HepG2 (cell line): Measurements from ENCODE around the gene TRMT112. TPM values are rescaled to one million over a fixed set of nuclear protein-coding genes. Genes with fewer than 3 reads are reported as not detected.

ENCODE experiments used
- CENPX ChIP-seq: sonication (generic); formaldehyde crosslinking; IDR thresholded peaks from 2 replicates; pipeline ENCODE4 v1.9.0; 2021; ENCODE audit warnings: mild to moderate bottlenecking, missing genetic modification reagents, moderate library complexity
- ETV5 ChIP-seq: IDR thresholded peaks from 2 replicates; pipeline ENCODE4 v1.6.1; 2018; ENCODE audit warnings: missing biosample characterization, missing genetic modification reagents, inconsistent platforms, borderline replicate concordance
- FOSL1 ChIP-seq: sonication (generic); formaldehyde crosslinking; IDR thresholded peaks from 2 replicates; pipeline ENCODE4 v1.9.0; 2021; ENCODE audit warnings: missing genetic modification reagents, borderline replicate concordance
- FOXA3 ChIP-seq: IDR thresholded peaks from 2 replicates; pipeline ENCODE4 v1.6.1; 2016; ENCODE audit warnings: missing genetic modification reagents, missing compliant biosample characterization
- KLF11 ChIP-seq: IDR thresholded peaks from 2 replicates; pipeline ENCODE4 v1.6.1; 2016; ENCODE audit warnings: missing compliant biosample characterization
- KLF12 ChIP-seq: sonication (generic); formaldehyde crosslinking; IDR thresholded peaks from 2 replicates; pipeline ENCODE4 v1.4.0; 2020; ENCODE audit warnings: missing genetic modification reagents, borderline replicate concordance
- KLF16 ChIP-seq, 2 experiments: sonication (generic) in 1 of 2; formaldehyde crosslinking in 1 of 2; IDR thresholded peaks; 2 replicates each; pipeline versions ENCODE4 v1.6.1 to v1.8.0; 2016 to 2023; ENCODE audit warnings: missing genetic modification reagents in 2 of 2, missing compliant biosample characterization in 1 of 2
- RAD21 ChIP-seq: fragments of 450-650 bp; formaldehyde crosslinking; IDR thresholded peaks from 2 replicates; pipeline ENCODE4 v1.5.0; 2020; ENCODE audit warnings: mild to moderate bottlenecking
- RAD51 ChIP-seq: fragments of 450-650 bp; IDR thresholded peaks from 2 replicates; pipeline ENCODE4 v1.6.1; 2016; ENCODE audit warnings: borderline replicate concordance
- SOX6 ChIP-seq, 2 experiments: fragments of 450-650 bp in 1 of 2; sonication (generic) in 1 of 2; formaldehyde crosslinking in 1 of 2; IDR thresholded peaks; 2 replicates each; pipeline versions ENCODE4 v1.4.0 to v1.6.1; 2017 to 2020; ENCODE audit warnings: antibody characterized with exemption in 1 of 2, mild to moderate bottlenecking in 1 of 2, missing genetic modification reagents in 1 of 2
- SPEN ChIP-seq: sonication (generic); formaldehyde crosslinking; IDR thresholded peaks from 2 replicates; pipeline ENCODE4 v1.5.1; 2020; ENCODE audit warnings: low read depth, mild to moderate bottlenecking, missing genetic modification reagents
- SYNCRIP ChIP-seq: fragments of 200-400 bp; formaldehyde crosslinking; IDR thresholded peaks from 2 replicates; pipeline ENCODE4 v1.6.1; 2018; ENCODE audit warnings: mild to moderate bottlenecking, low read depth, low read length; ENCODE audit not compliant: insufficient read depth
- ZBTB7A ChIP-seq: sonication (generic); formaldehyde crosslinking; IDR thresholded peaks from 2 replicates; pipeline ENCODE4 v1.8.0; 2022; ENCODE audit warnings: mild to moderate bottlenecking, missing genetic modification reagents
- ZNF430 ChIP-seq: sonication (generic); formaldehyde crosslinking; IDR thresholded peaks from 2 replicates; pipeline ENCODE4 v1.9.0; 2021; ENCODE audit warnings: mild to moderate bottlenecking, missing genetic modification reagents
- ZNF44 ChIP-seq: sonication (generic); formaldehyde crosslinking; IDR thresholded peaks from 2 replicates; pipeline ENCODE4 v1.5.1; 2020; ENCODE audit warnings: mild to moderate bottlenecking, missing genetic modification reagents
- ZNF563 ChIP-seq: sonication (generic); formaldehyde crosslinking; IDR thresholded peaks from 2 replicates; pipeline ENCODE4 v1.8.0; 2022; ENCODE audit warnings: mild to moderate bottlenecking, moderate library complexity, missing genetic modification reagents
- polyA plus RNA-seq, 8 experiments: library from polyadenylated mRNA; depleted of rRNA in 3 of 8; stranded (reverse) in 7 of 8; unstranded in 1 of 8; fragments of >200 nt; fragmentation: Illumina TruSeq in 4 of 8; extraction: Trizol in 4 of 8; gene quantifications; 2 replicates each; pipeline versions ENCODE4 v1.2.1 to v1.2.3, GENCODE V29; 2011 to 2016; ENCODE audit warnings: low read depth in 4 of 8, missing spikeins in 1 of 8, mixed read lengths in 1 of 8; ENCODE audit not compliant: insufficient read depth in 1 of 8
- total RNA-seq, 5 experiments: library from RNA; depleted of rRNA; stranded (reverse); fragments of >200 nt; fragmentation: Illumina TruSeq; extraction: Trizol; gene quantifications; 2 replicates each; pipeline ENCODE4 v1.2.3, GENCODE V29; 2016; ENCODE audit warnings: low read depth in 1 of 5
- TF ChIP-seq, protein P1 (sequence below): IDR thresholded peaks from 2 replicates; pipeline ENCODE4 v1.6.1; 2018; ENCODE audit warnings: missing genetic modification reagents
- TF ChIP-seq, protein P2 (sequence below): sonication (generic); formaldehyde crosslinking; IDR thresholded peaks from 2 replicates; pipeline ENCODE4 v1.4.0; 2020; ENCODE audit warnings: mild to moderate bottlenecking, missing genetic modification reagents, borderline replicate concordance
- TF ChIP-seq, protein P3 (sequence below): IDR thresholded peaks from 2 replicates; pipeline ENCODE4 v1.6.1; 2016

The TRMT112 gene
- total and polyA plus RNA-seq, 2 of the 13 experiments (the other 11 are each of a cell fraction or from before 2014, with no cell fraction given), result 186 to 409 TPM

DNA sequence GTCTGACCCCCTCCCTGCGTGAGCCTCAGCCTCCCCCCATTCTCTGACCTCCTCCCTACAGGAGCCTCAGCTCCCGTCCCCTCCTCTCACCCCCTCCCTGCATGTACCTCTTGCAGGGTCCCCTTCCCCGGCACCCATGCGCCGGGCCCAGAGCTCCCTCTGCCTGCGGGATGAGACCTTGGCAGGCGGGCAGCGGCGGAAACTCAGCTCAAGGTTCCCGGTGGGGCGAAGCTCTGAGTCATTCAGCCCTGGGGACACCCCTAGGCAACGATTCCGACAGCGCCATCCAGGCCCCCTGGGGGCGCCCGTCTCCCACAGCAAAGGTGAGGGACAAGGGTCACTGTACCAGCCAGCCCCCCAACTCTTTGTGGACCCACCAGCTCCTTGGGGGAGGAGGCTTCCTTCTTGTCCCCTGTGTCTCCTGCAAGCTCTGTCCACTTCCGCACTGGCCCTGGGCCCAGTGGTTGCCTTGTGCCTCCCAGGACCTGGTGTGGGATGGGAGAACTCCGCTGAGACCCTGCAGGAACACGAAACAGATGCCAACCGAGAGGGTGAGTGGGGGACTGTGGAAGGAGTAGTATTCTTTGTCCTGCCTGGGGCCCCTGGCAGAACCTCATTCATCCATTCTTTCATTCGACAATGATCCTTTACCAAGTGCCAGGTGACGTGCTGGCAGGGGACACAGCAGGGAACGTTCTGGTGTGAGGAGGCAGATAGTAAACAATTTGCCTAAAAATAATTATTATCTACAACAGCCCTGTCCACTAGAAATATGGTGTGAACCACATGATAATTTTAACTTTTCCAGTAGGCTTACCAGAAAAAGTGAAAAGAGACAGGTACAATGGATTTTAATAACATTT is 38.0 kb upstream of the TRMT112 start (continued):
- TF ChIP-seq, protein P1, sequence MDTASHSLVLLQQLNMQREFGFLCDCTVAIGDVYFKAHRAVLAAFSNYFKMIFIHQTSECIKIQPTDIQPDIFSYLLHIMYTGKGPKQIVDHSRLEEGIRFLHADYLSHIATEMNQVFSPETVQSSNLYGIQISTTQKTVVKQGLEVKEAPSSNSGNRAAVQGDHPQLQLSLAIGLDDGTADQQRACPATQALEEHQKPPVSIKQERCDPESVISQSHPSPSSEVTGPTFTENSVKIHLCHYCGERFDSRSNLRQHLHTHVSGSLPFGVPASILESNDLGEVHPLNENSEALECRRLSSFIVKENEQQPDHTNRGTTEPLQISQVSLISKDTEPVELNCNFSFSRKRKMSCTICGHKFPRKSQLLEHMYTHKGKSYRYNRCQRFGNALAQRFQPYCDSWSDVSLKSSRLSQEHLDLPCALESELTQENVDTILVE (CRISPR knock-in tag), result peak; percentile 41; the same call in 1 of the 2 replicates
- TF ChIP-seq SPEN (0 out of 2 replicates have a peak, but pooled peaks have one; percentile 21), SOX6 (IDR thresholded peaks at IDR 0.05) (no peak), SOX6 (CRISPR knock-in tag; IDR thresholded peaks at IDR 0.05) (0 out of 2 replicates have a peak, but pooled peaks have one; percentile 27), SYNCRIP (no peak), CENPX (no peak), ETV5 (peak; percentile 48; the same call in 1 of the 2 replicates), ZNF430 (CRISPR knock-in tag) (no peak), RAD21 (peak; percentile 85), ZNF44 (CRISPR knock-in tag) (no peak), FOSL1 (CRISPR knock-in tag) (peak; percentile 58; the same call in 1 of the 2 replicates), KLF16 (CRISPR knock-in tag; IDR thresholded peaks at IDR 0.05) (peak in 1 of 2 experiments; percentile 76; a peak in 2 of 4 replicates), ZNF563 (CRISPR knock-in tag) (peak; percentile 58; the same call in 1 of the 2 replicates), ZBTB7A (peak; percentile 92), KLF11 (CRISPR knock-in tag) (0 out of 2 replicates have a peak, but pooled peaks have one; percentile 31), RAD51 (no peak), KLF12 (CRISPR knock-in tag) (no peak), FOXA3 (CRISPR knock-in tag) (peak; percentile 29; the same call in 1 of the 2 replicates)
- TF ChIP-seq, protein P2, sequence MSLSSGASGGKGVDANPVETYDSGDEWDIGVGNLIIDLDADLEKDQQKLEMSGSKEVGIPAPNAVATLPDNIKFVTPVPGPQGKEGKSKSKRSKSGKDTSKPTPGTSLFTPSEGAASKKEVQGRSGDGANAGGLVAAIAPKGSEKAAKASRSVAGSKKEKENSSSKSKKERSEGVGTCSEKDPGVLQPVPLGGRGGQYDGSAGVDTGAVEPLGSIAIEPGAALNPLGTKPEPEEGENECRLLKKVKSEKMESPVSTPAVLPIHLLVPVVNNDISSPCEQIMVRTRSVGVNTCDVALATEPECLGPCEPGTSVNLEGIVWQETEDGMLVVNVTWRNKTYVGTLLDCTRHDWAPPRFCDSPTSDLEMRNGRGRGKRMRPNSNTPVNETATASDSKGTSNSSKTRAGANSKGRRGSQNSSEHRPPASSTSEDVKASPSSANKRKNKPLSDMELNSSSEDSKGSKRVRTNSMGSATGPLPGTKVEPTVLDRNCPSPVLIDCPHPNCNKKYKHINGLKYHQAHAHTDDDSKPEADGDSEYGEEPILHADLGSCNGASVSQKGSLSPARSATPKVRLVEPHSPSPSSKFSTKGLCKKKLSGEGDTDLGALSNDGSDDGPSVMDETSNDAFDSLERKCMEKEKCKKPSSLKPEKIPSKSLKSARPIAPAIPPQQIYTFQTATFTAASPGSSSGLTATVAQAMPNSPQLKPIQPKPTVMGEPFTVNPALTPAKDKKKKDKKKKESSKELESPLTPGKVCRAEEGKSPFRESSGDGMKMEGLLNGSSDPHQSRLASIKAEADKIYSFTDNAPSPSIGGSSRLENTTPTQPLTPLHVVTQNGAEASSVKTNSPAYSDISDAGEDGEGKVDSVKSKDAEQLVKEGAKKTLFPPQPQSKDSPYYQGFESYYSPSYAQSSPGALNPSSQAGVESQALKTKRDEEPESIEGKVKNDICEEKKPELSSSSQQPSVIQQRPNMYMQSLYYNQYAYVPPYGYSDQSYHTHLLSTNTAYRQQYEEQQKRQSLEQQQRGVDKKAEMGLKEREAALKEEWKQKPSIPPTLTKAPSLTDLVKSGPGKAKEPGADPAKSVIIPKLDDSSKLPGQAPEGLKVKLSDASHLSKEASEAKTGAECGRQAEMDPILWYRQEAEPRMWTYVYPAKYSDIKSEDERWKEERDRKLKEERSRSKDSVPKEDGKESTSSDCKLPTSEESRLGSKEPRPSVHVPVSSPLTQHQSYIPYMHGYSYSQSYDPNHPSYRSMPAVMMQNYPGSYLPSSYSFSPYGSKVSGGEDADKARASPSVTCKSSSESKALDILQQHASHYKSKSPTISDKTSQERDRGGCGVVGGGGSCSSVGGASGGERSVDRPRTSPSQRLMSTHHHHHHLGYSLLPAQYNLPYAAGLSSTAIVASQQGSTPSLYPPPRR (CRISPR knock-in tag), result no peak
- TF ChIP-seq, protein P3, sequence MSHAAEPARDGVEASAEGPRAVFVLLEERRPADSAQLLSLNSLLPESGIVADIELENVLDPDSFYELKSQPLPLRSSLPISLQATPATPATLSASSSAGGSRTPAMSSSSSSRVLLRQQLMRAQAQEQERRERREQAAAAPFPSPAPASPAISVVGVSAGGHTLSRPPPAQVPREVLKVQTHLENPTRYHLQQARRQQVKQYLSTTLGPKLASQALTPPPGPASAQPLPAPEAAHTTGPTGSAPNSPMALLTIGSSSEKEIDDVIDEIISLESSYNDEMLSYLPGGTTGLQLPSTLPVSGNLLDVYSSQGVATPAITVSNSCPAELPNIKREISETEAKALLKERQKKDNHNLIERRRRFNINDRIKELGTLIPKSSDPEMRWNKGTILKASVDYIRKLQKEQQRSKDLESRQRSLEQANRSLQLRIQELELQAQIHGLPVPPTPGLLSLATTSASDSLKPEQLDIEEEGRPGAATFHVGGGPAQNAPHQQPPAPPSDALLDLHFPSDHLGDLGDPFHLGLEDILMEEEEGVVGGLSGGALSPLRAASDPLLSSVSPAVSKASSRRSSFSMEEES (CRISPR knock-in tag), result no peak
